H9 (cell line): ENCODE data around the gene RARB. TPM values are rescaled to one million over a fixed set of nuclear protein-coding genes. Genes with fewer than 3 reads are reported as not detected.

Experiments
- DNase-seq: peaks from one replicate; pipeline ENCODE4 v3.0.0-alpha.2; 2017
- H2AFZ ChIP-seq: one replicate; pipeline ENCODE4 v1.6.1; 2013; ENCODE audit warnings: mild to moderate bottlenecking, low read length, control low read depth, moderate library complexity
- H2AK5ac ChIP-seq: 2 replicates; pipeline ENCODE4 v1.6.1; 2013; ENCODE audit warnings: low read length, control low read depth, mixed read lengths; ENCODE audit not compliant: insufficient read length
- H2BK120ac ChIP-seq: one replicate; pipeline ENCODE4 v1.6.1; 2013; ENCODE audit warnings: low read depth, mild to moderate bottlenecking, low read length, control low read depth, inconsistent platforms; ENCODE audit not compliant: poor library complexity, severe bottlenecking
- H2BK12ac ChIP-seq: 2 replicates; pipeline ENCODE4 v1.6.1; 2013; ENCODE audit warnings: low read length, control low read depth, mixed read lengths, low read depth; ENCODE audit not compliant: insufficient read length
- H2BK15ac ChIP-seq: 2 replicates; pipeline ENCODE4 v1.6.1; 2013; ENCODE audit warnings: low read depth, low read length, control low read depth
- H2BK20ac ChIP-seq: one replicate; pipeline ENCODE4 v1.6.1; 2013; ENCODE audit warnings: low read depth, mild to moderate bottlenecking, low read length, control low read depth, inconsistent platforms; ENCODE audit not compliant: poor library complexity, severe bottlenecking
- H2BK5ac ChIP-seq: 2 replicates; pipeline ENCODE4 v1.6.1; 2013; ENCODE audit warnings: low read length, control low read depth, mixed read lengths; ENCODE audit not compliant: insufficient read length
- H3K14ac ChIP-seq: 2 replicates; pipeline ENCODE4 v1.6.1; 2013; ENCODE audit warnings: low read length, control low read depth; ENCODE audit not compliant: insufficient read depth
- H3K18ac ChIP-seq: 2 replicates; pipeline ENCODE4 v1.6.1; 2013; ENCODE audit warnings: low read depth, mild to moderate bottlenecking, mixed read lengths, low read length, control low read depth; ENCODE audit not compliant: insufficient read length
- H3K23ac ChIP-seq: 2 replicates; pipeline ENCODE4 v1.6.1; 2013; ENCODE audit warnings: low read length, control low read depth, mixed read lengths, low read depth; ENCODE audit not compliant: insufficient read length
- H3K23me2 ChIP-seq: 2 replicates; pipeline ENCODE4 v1.6.1; 2013; ENCODE audit warnings: low read depth, mild to moderate bottlenecking, mixed read lengths, low read length, control low read depth; ENCODE audit not compliant: insufficient read length, poor library complexity, severe bottlenecking
- H3K27ac ChIP-seq: 2 replicates; pipeline ENCODE4 v1.5.1; 2013; ENCODE audit warnings: low read length, control low read depth, mixed read lengths, low read depth; ENCODE audit not compliant: insufficient read length
- H3K27me3 ChIP-seq: 2 replicates; pipeline ENCODE4 v1.6.1; 2013; ENCODE audit warnings: low read length, control low read depth, inconsistent platforms; ENCODE audit not compliant: insufficient read depth
- H3K4ac ChIP-seq: 2 replicates; pipeline ENCODE4 v1.6.1; 2013; ENCODE audit warnings: low read depth, mild to moderate bottlenecking, control low read depth, inconsistent platforms, low read length, moderate library complexity
- H3K4me1 ChIP-seq: 2 replicates; pipeline ENCODE4 v1.6.1; 2013; ENCODE audit warnings: low read length, control low read depth, inconsistent platforms; ENCODE audit not compliant: insufficient read depth
- H3K4me2 ChIP-seq: 2 replicates; pipeline ENCODE4 v1.6.1; 2013; ENCODE audit warnings: low read length, control low read depth, mixed read lengths; ENCODE audit not compliant: insufficient read length, insufficient read depth
- H3K56ac ChIP-seq: 2 replicates; pipeline ENCODE4 v1.6.1; 2013; ENCODE audit warnings: low read depth, mild to moderate bottlenecking, mixed read lengths, low read length, control low read depth; ENCODE audit not compliant: insufficient read length
- H3K79me1 ChIP-seq: 2 replicates; pipeline ENCODE4 v1.6.1; 2013; ENCODE audit warnings: low read depth, mild to moderate bottlenecking, moderate library complexity, low read length, control low read depth, inconsistent platforms; ENCODE audit not compliant: insufficient read depth, poor library complexity, severe bottlenecking
- H3K79me2 ChIP-seq: 2 replicates; pipeline ENCODE4 v1.6.1; 2013; ENCODE audit warnings: low read length, control low read depth, inconsistent platforms; ENCODE audit not compliant: insufficient read depth
- H3K9ac ChIP-seq: 2 replicates; pipeline ENCODE4 v1.6.1; 2013; ENCODE audit warnings: low read length, control low read depth, mixed read lengths; ENCODE audit not compliant: insufficient read length; ENCODE audit errors: extremely low read depth
- H3K9me3 ChIP-seq: one replicate; pipeline ENCODE4 v1.6.1; 2013; ENCODE audit warnings: low read depth, low read length, inconsistent platforms; ENCODE audit not compliant: control insufficient read depth
- H3T11ph ChIP-seq: one replicate; pipeline ENCODE4 v1.6.1; 2013; ENCODE audit warnings: mild to moderate bottlenecking, low read length, control low read depth, inconsistent platforms
- H4K20me1 ChIP-seq: one replicate; pipeline ENCODE4 v1.6.1; 2013; ENCODE audit not compliant: control insufficient read depth, insufficient read length, insufficient read depth
- H4K5ac ChIP-seq: 2 replicates; pipeline ENCODE4 v1.6.1; 2013; ENCODE audit warnings: low read depth, mild to moderate bottlenecking, mixed read lengths, low read length, control low read depth; ENCODE audit not compliant: insufficient read length
- H4K8ac ChIP-seq: replicated peaks from 2 replicates; pipeline ENCODE4 v1.6.1; 2013; ENCODE audit warnings: low read length, control low read depth, mixed read lengths, low read depth; ENCODE audit not compliant: insufficient read length
- H4K91ac ChIP-seq: 2 replicates; pipeline ENCODE4 v1.6.1; 2013; ENCODE audit warnings: low read depth, mild to moderate bottlenecking, moderate library complexity, mixed read lengths, low read length, control low read depth; ENCODE audit not compliant: insufficient read length
- H3K27ac Mint-ChIP-seq, 3 experiments: 2 replicates in 2 of 3; 3 replicates in 1 of 3; pipeline ENCODE4 v1.8.0; 2020 to 2021; ENCODE audit warnings: mixed read lengths in 3 of 3, mild to moderate bottlenecking in 1 of 3, moderate library complexity in 1 of 3
- H3K27me3 Mint-ChIP-seq: 2 replicates; pipeline ENCODE4 v1.8.0; 2021; ENCODE audit warnings: low read depth, mild to moderate bottlenecking, moderate library complexity, mixed read lengths
- H3K36me3 Mint-ChIP-seq, 3 experiments: 2 replicates in 2 of 3; 3 replicates in 1 of 3; pipeline ENCODE4 v1.8.0; 2020 to 2021; ENCODE audit warnings: low read depth in 3 of 3, mixed read lengths in 3 of 3; ENCODE audit not compliant: insufficient read depth in 1 of 3
- H3K4me1 Mint-ChIP-seq, 2 experiments: 2 replicates each; pipeline ENCODE4 v1.8.0; 2020; ENCODE audit warnings: mixed read lengths in 2 of 2
- H3K4me3 Mint-ChIP-seq, 2 experiments: 2 replicates in 1 of 2; 3 replicates in 1 of 2; pipeline ENCODE4 v1.8.0; 2020 to 2021; ENCODE audit warnings: mild to moderate bottlenecking in 2 of 2, mixed read lengths in 2 of 2, moderate library complexity in 1 of 2
- H3K9me3 Mint-ChIP-seq, 2 experiments: 2 replicates in 1 of 2; 3 replicates in 1 of 2; pipeline ENCODE4 v1.8.0; 2020; ENCODE audit warnings: mild to moderate bottlenecking in 2 of 2, mixed read lengths in 2 of 2, moderate library complexity in 1 of 2
- WGBS: extraction: QIAGEN DNeasy Blood & Tissue Kit; methylation state at CpG from one replicate; pipeline ENCODE4 v1.1.7; 2013; ENCODE audit warnings: missing lambda C conversion rate, low lambda C conversion rate, mixed read lengths; ENCODE audit not compliant: insufficient read length; ENCODE audit errors: extremely low coverage; 5-methylcytosine and 5-hydroxymethylcytosine counted together
- total RNA-seq: library from RNA; stranded (reverse); gene quantifications from 2 replicates; pipeline ENCODE4 v1.2.1, GENCODE V29; 2021
- TF ChIP-seq, protein P1 (sequence below): fragments of 200-600 bp; sonication (generic); conservative IDR thresholded peaks from 3 replicates; pipeline ENCODE4 v1.8.0; 2021; ENCODE audit warnings: antibody characterized with exemption, mild to moderate bottlenecking

RARB gene
- total RNA-seq, 1 experiment from 2014 or later, result 0.22 TPM

DNA sequence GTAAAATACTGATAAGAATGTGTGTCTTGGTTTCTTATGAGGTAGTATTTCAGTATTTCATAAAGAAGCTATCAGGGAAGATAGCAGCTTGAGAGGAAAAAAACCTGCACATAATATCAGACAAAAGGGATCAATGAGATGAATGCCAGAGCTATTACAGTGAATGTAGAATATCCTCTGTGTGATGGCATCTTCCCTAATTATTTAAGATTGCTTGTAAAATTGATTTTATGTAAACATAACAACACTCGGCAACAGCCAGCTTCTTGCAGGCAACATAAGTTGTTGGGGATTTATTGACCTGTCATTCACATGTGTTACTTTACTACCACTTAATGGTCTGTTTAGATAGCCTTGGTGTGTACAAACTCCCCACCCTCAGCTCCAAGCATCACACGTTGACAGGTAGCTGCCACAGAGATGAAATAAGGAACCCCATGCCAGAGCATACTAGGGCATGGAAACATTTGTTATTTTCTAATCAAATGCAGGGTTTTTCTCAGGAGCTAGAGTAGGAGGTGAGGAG, 49.2 kb upstream of the RARB start:
- Histone ChIP-seq H2AFZ (no peak overlapping the region), H2BK12ac (no peak overlapping the region), H3K4me1 (no peaks in the 10 kb centered on the region; the same call in 1 of the 2 replicates), H3K4me2 (no peak overlapping the region), H4K5ac (no peak overlapping the region), H3T11ph (no peak overlapping the region), H3K27ac (no peak overlapping the region), H3K56ac (no peak overlapping the region), H4K91ac (no peak overlapping the region), H3K4ac (no peak overlapping the region), H3K79me2 (no peaks in the 10 kb centered on the region), H3K18ac (no peak overlapping the region), H3K9me3 (no peaks in the 10 kb centered on the region), H3K14ac (no peak overlapping the region), H3K9ac (no peak overlapping the region), H2BK120ac (no peak overlapping the region), H2AK5ac (no peak overlapping the region), H2BK20ac (no peak overlapping the region), H3K23me2 (no peaks in the 10 kb centered on the region), H4K20me1 (no peaks in the 10 kb centered on the region), H2BK15ac (no peak overlapping the region), H4K8ac (no peak overlapping the region), H3K27me3 (no peaks in the 10 kb centered on the region), H2BK5ac (no peak overlapping the region), H3K79me1 (no peaks in the 10 kb centered on the region), H3K23ac (no peak overlapping the region)
- no CpG with 5 or more reads among the region's 2 CpGs for WGBS
- TF ChIP-seq, protein P1, sequence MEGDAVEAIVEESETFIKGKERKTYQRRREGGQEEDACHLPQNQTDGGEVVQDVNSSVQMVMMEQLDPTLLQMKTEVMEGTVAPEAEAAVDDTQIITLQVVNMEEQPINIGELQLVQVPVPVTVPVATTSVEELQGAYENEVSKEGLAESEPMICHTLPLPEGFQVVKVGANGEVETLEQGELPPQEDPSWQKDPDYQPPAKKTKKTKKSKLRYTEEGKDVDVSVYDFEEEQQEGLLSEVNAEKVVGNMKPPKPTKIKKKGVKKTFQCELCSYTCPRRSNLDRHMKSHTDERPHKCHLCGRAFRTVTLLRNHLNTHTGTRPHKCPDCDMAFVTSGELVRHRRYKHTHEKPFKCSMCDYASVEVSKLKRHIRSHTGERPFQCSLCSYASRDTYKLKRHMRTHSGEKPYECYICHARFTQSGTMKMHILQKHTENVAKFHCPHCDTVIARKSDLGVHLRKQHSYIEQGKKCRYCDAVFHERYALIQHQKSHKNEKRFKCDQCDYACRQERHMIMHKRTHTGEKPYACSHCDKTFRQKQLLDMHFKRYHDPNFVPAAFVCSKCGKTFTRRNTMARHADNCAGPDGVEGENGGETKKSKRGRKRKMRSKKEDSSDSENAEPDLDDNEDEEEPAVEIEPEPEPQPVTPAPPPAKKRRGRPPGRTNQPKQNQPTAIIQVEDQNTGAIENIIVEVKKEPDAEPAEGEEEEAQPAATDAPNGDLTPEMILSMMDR, result no peak
- Mint-ChIP-seq H3K27me3 (no peaks in the 10 kb centered on the region), H3K27ac (no peak overlapping the region), H3K4me3 (no peak overlapping the region), H3K4me1 (peaks cover 0 to 5% of the 10 kb centered on the region in 2 experiments; a peak in 1 of 4 replicates), H3K9me3 (no peaks in the 10 kb centered on the region; a peak in 1 of 5 replicates), H3K36me3 (no peaks in the 10 kb centered on the region)
- DNase-seq, result no peak
